HL-60 (cell line): ENCODE data around the gene NLGN1.
A peak's percentile ranks its signal among the peaks of the same experiment; 100 is the strongest.

Experiments
- DNase-seq, 2 experiments: peaks; one replicate each; pipeline ENCODE4 v3.0.0-alpha.2; 2010 to 2020; ENCODE audit warnings: low read depth in 1 of 2, low spot score in 1 of 2
- H3K27ac ChIP-seq: fragments of 250-450 bp; sonication (Bioruptor Pico); replicated peaks from 2 replicates; pipeline ENCODE4 v1.5.1; 2020; ENCODE audit warnings: mild to moderate bottlenecking, moderate library complexity
- H3K27me3 ChIP-seq: fragments of 250-450 bp; sonication (Bioruptor Pico); 2 replicates; pipeline ENCODE4 v1.5.1; 2021; ENCODE audit warnings: mild to moderate bottlenecking, moderate library complexity; ENCODE audit not compliant: insufficient read depth, poor library complexity, severe bottlenecking
- H3K4me3 ChIP-seq: replicated peaks from 2 replicates; pipeline ENCODE4 v1.5.1; 2011; ENCODE audit warnings: mild to moderate bottlenecking, control low read depth, low read length; ENCODE audit not compliant: insufficient read depth
- CTCF ChIP-seq: IDR thresholded peaks from one replicate; pipeline ENCODE4 v1.5.1; 2011; ENCODE audit warnings: low read length, control low read depth, inconsistent platforms; ENCODE audit not compliant: insufficient read depth
- GABPA ChIP-seq: IDR thresholded peaks from 2 replicates; pipeline ENCODE4 v1.6.1; 2012; ENCODE audit warnings: low read depth
- POLR2AphosphoS5 ChIP-seq: IDR thresholded peaks from 2 replicates; pipeline ENCODE4 v1.6.1; 2012; ENCODE audit warnings: low read depth
- REST ChIP-seq: IDR thresholded peaks from 2 replicates; pipeline ENCODE4 v1.6.1; 2012; ENCODE audit warnings: low read depth; ENCODE audit not compliant: insufficient replicate concordance
- SPI1 ChIP-seq: IDR thresholded peaks from 2 replicates; pipeline ENCODE4 v1.6.1; 2012; ENCODE audit warnings: low read depth, mild to moderate bottlenecking, borderline replicate concordance

Gene NLGN1

GRCh38 chr3:174125267-174125824 lies 727.8 kb downstream of the NLGN1 start:
- no peaks in the 10 kb centered on the region for H3K27me3 ChIP-seq
- DNase-seq: peak; percentile 1 to 3
- H3K4me3 ChIP-seq: no peak overlapping the region
- H3K27ac ChIP-seq: no peak overlapping the region
- no peak for TF ChIP-seq SPI1
- no peak for TF ChIP-seq CTCF
- TF ChIP-seq REST: no peak
- no peak for TF ChIP-seq GABPA
- TF ChIP-seq POLR2AphosphoS5: no peak

GRCh38 chr3:174126990-174127758 lies 729.6 kb downstream of the NLGN1 start:
- TF ChIP-seq GABPA (no peak), SPI1 (no peak), POLR2AphosphoS5 (no peak), REST (no peak), CTCF (no peak)
- H3K27ac ChIP-seq: no peak overlapping the region
- DNase-seq: no peak
- no peaks in the 10 kb centered on the region for H3K27me3 ChIP-seq
- no peak overlapping the region for H3K4me3 ChIP-seq

GRCh38 chr3:174132006-174132405 lies 734.5 kb downstream of the NLGN1 start:
- Histone ChIP-seq H3K4me3 (no peak overlapping the region), H3K27ac (no peak overlapping the region), H3K27me3 (peaks cover 2% of the 10 kb centered on the region)
- TF ChIP-seq SPI1 (no peak), POLR2AphosphoS5 (no peak), REST (no peak), CTCF (no peak), GABPA (no peak)
- no peak for DNase-seq
